Ectodermal cell (in vitro differentiated cells): ENCODE data around the gene ATP1B1.

Experiments used
- H3K27ac ChIP-seq: 2 replicates; pipeline ENCODE4 v1.7.0; 2013; ENCODE audit warnings: mild to moderate bottlenecking, low read depth, low read length; ENCODE audit not compliant: insufficient read depth, poor library complexity, severe bottlenecking
- H3K27me3 ChIP-seq: 2 replicates; pipeline ENCODE4 v1.7.0; 2013; ENCODE audit warnings: mild to moderate bottlenecking, low read length; ENCODE audit not compliant: insufficient read depth, control insufficient read depth, poor library complexity, severe bottlenecking
- H3K36me3 ChIP-seq: one replicate; pipeline ENCODE4 v1.7.0; 2013; ENCODE audit warnings: low read length; ENCODE audit not compliant: control insufficient read depth, insufficient read depth
- H3K4me1 ChIP-seq: one replicate; pipeline ENCODE4 v1.7.0; 2013; ENCODE audit warnings: low read length; ENCODE audit not compliant: control insufficient read depth, insufficient read depth
- H3K4me3 ChIP-seq: 2 replicates; pipeline ENCODE4 v1.7.0; 2013; ENCODE audit warnings: low read depth, low read length, control low read depth; ENCODE audit not compliant: insufficient read depth
- H3K9me3 ChIP-seq: 2 replicates; pipeline ENCODE4 v1.7.0; 2013; ENCODE audit warnings: mild to moderate bottlenecking, low read length, moderate library complexity; ENCODE audit not compliant: control insufficient read depth
- WGBS, 2 experiments: methylation state at CpG; one replicate each; pipeline ENCODE4 v1.1.7; 2013; ENCODE audit warnings: missing lambda C conversion rate in 2 of 2; 5-methylcytosine and 5-hydroxymethylcytosine counted together

Gene ATP1B1

GRCh38 chr1:169094897-169095569 lies 11.5 kb upstream of the ATP1B1 start:
- Histone ChIP-seq H3K36me3 (no peaks in the 10 kb centered on the region), H3K27me3 (no peaks in the 10 kb centered on the region), H3K27ac (no peak overlapping the region), H3K9me3 (no peaks in the 10 kb centered on the region), H3K4me1 (no peaks in the 10 kb centered on the region), H3K4me3 (no peak overlapping the region)
- 89% methylated on average over 4 of the region's 4 CpGs for WGBS, 2 experiments

- Histone ChIP-seq H3K9me3 (no peaks in the 10 kb centered on the region), H3K27me3 (no peaks in the 10 kb centered on the region), H3K36me3 (no peaks in the 10 kb centered on the region), H3K4me1 (peaks cover 25% of the 10 kb centered on the region), H3K4me3 (no peak overlapping the region), H3K27ac (no peak overlapping the region)
- 87% methylated on average over 1 of the region's 1 CpG for WGBS, 2 experiments
Measured at GRCh38 chr1:169098380-169098779, 8.1 kb upstream of the ATP1B1 start.

- WGBS, 2 experiments = 91% methylated on average over 2 of the region's 2 CpGs
- H3K9me3 ChIP-seq = no peaks in the 10 kb centered on the region
- H3K27me3 ChIP-seq = peaks cover 5% of the 10 kb centered on the region
- no peak overlapping the region for H3K27ac ChIP-seq
- H3K4me3 ChIP-seq = no peak overlapping the region
- H3K36me3 ChIP-seq = no peaks in the 10 kb centered on the region
- peaks cover 27% of the 10 kb centered on the region for H3K4me1 ChIP-seq
Measured at GRCh38 chr1:169099561-169099960, 6.9 kb upstream of the ATP1B1 start.

GRCh38 chr1:169100208-169100607 lies 6.3 kb upstream of the ATP1B1 start:
- no peaks in the 10 kb centered on the region for H3K9me3 ChIP-seq
- H3K27me3 ChIP-seq = peaks cover 5% of the 10 kb centered on the region
- H3K4me3 ChIP-seq = no peak overlapping the region
- H3K36me3 ChIP-seq = no peaks in the 10 kb centered on the region
- peaks cover 27% of the 10 kb centered on the region for H3K4me1 ChIP-seq
- no peak overlapping the region for H3K27ac ChIP-seq
- 89 to 98% methylated on average over 1 of the region's 1 CpG for WGBS, 2 experiments

GRCh38 chr1:169100651-169101088 lies 5.8 kb upstream of the ATP1B1 start:
- 98 to 99% methylated on average over 3 of the region's 3 CpGs for WGBS, 2 experiments

GRCh38 chr1:169102567-169102966 lies 3.9 kb upstream of the ATP1B1 start:
- Histone ChIP-seq H3K36me3 (no peaks in the 10 kb centered on the region), H3K27ac (no peak overlapping the region), H3K27me3 (peaks cover 5% of the 10 kb centered on the region), H3K4me3 (no peak overlapping the region), H3K4me1 (peaks cover 28% of the 10 kb centered on the region), H3K9me3 (no peaks in the 10 kb centered on the region)
- 36 to 46% methylated on average over 4 of the region's 4 CpGs for WGBS, 2 experiments

More at GRCh38 chr1:169100651-169101088, 5.8 kb upstream of the ATP1B1 start:
- Histone ChIP-seq H3K27me3 (peaks cover 5% of the 10 kb centered on the region), H3K9me3 (no peaks in the 10 kb centered on the region), H3K36me3 (no peaks in the 10 kb centered on the region), H3K4me3 (no peak overlapping the region), H3K27ac (no peak overlapping the region), H3K4me1 (peaks cover 27% of the 10 kb centered on the region)

GRCh38 chr1:169103002-169103401 lies 3.5 kb upstream of the ATP1B1 start:
- H3K36me3 ChIP-seq = no peaks in the 10 kb centered on the region
- no peak overlapping the region for H3K27ac ChIP-seq
- H3K4me3 ChIP-seq = no peak overlapping the region
- H3K9me3 ChIP-seq = no peaks in the 10 kb centered on the region
- 93 to 94% methylated on average over 5 of the region's 5 CpGs for WGBS, 2 experiments
- peaks cover 5% of the 10 kb centered on the region for H3K27me3 ChIP-seq
- H3K4me1 ChIP-seq = peaks cover 31% of the 10 kb centered on the region

- 90% methylated on average over 6 of the region's 6 CpGs for WGBS, 2 experiments
- H3K9me3 ChIP-seq = no peaks in the 10 kb centered on the region
Measured at GRCh38 chr1:169103480-169103893, 3.0 kb upstream of the ATP1B1 start.

GRCh38 chr1:169105087-169105433 lies 1.4 kb upstream of the ATP1B1 start:
- Histone ChIP-seq H3K27me3 (peaks cover 5% of the 10 kb centered on the region), H3K27ac (peak overlapping the region; percentile 97), H3K4me3 (peak overlapping the region; percentile 74), H3K36me3 (no peaks in the 10 kb centered on the region), H3K4me1 (peaks cover 46% of the 10 kb centered on the region), H3K9me3 (no peaks in the 10 kb centered on the region)
- WGBS, 2 experiments = 80 to 81% methylated on average over 6 of the region's 6 CpGs

More at GRCh38 chr1:169103480-169103893, 3.0 kb upstream of the ATP1B1 start:
- Histone ChIP-seq H3K4me1 (peaks cover 36% of the 10 kb centered on the region), H3K4me3 (no peak overlapping the region), H3K27ac (no peak overlapping the region), H3K27me3 (peaks cover 5% of the 10 kb centered on the region), H3K36me3 (no peaks in the 10 kb centered on the region)

GRCh38 chr1:169105434-169106094 lies 926 bp upstream of the ATP1B1 start:
- 3 to 5% methylated on average over 47 of the region's 47 CpGs for WGBS, 2 experiments
- H3K36me3 ChIP-seq = no peaks in the 10 kb centered on the region
- peaks cover 5% of the 10 kb centered on the region for H3K27me3 ChIP-seq
- peak overlapping the region; percentile 74 for H3K4me3 ChIP-seq
- peaks cover 50% of the 10 kb centered on the region for H3K4me1 ChIP-seq
- peak overlapping the region; percentile 97 for H3K27ac ChIP-seq
- no peaks in the 10 kb centered on the region for H3K9me3 ChIP-seq
